ENCODE data around the gene LRGUK. TPM values are rescaled to one million over a fixed set of nuclear protein-coding genes. Genes with fewer than 3 reads are reported as not detected.

Gene LRGUK
- total RNA-seq, 1 experiment from 2014 or later = 1.9 TPM

GRCh38 chr7:134280508-134280907 lies 153.4 kb downstream of the LRGUK start:
- no peaks in the 10 kb centered on the region for H3K79me2 ChIP-seq (ENCODE audit: low read length)
- no peaks in the 10 kb centered on the region for H3K9me3 ChIP-seq (ENCODE audit: low read length)
- no peaks in the 10 kb centered on the region for H4K20me1 ChIP-seq (ENCODE audit: insufficient read depth, low read depth, low read length)
- H3K27ac ChIP-seq (ENCODE audit: low read length) = no peak overlapping the region
- H2AFZ ChIP-seq (ENCODE audit: low read length) = no peak overlapping the region
- H3K4me2 ChIP-seq (ENCODE audit: low read depth, low read length, poor library complexity, severe bottlenecking) = no peak overlapping the region
- H3K27me3 ChIP-seq (ENCODE audit: low read length) = no peaks in the 10 kb centered on the region
- H3K4me3 ChIP-seq (ENCODE audit: low read length) = no peak overlapping the region
- no peaks in the 10 kb centered on the region for H3K4me1 ChIP-seq (ENCODE audit: low read length)
- no peaks in the 10 kb centered on the region for H3K36me3 ChIP-seq (ENCODE audit: insufficient read depth, low read length)
- H3K9me2 ChIP-seq (replicated peaks; ENCODE audit: insufficient read depth, low read length) = no peaks in the 10 kb centered on the region
- no peak for DNase-seq
- no peak overlapping the region for H3K9ac ChIP-seq (ENCODE audit: low read length)

- H3K9ac ChIP-seq (ENCODE audit: low read length) = no peak overlapping the region
- H3K4me2 ChIP-seq (ENCODE audit: low read depth, low read length, poor library complexity, severe bottlenecking) = no peak overlapping the region
- no peaks in the 10 kb centered on the region for H3K27me3 ChIP-seq (ENCODE audit: low read length)
- no peak for DNase-seq
- H3K4me3 ChIP-seq (ENCODE audit: low read length) = no peak overlapping the region
- no peaks in the 10 kb centered on the region for H3K9me3 ChIP-seq (ENCODE audit: low read length)
- H4K20me1 ChIP-seq (ENCODE audit: insufficient read depth, low read depth, low read length) = no peaks in the 10 kb centered on the region
- H3K36me3 ChIP-seq (ENCODE audit: insufficient read depth, low read length) = no peaks in the 10 kb centered on the region
- no peak overlapping the region for H2AFZ ChIP-seq (ENCODE audit: low read length)
- H3K4me1 ChIP-seq (ENCODE audit: low read length) = no peaks in the 10 kb centered on the region
- H3K27ac ChIP-seq (ENCODE audit: low read length) = no peak overlapping the region
- H3K79me2 ChIP-seq (ENCODE audit: low read length) = no peaks in the 10 kb centered on the region
- no peaks in the 10 kb centered on the region for H3K9me2 ChIP-seq (replicated peaks; ENCODE audit: insufficient read depth, low read length)
Measured at GRCh38 chr7:134284011-134284410, 156.9 kb downstream of the LRGUK start.

GRCh38 chr7:134284952-134285351 lies 157.8 kb downstream of the LRGUK start:
- no peaks in the 10 kb centered on the region for H3K27me3 ChIP-seq (ENCODE audit: low read length)
- H3K9me3 ChIP-seq (ENCODE audit: low read length) = no peaks in the 10 kb centered on the region
- H3K79me2 ChIP-seq (ENCODE audit: low read length) = no peaks in the 10 kb centered on the region
- no peak overlapping the region for H3K4me2 ChIP-seq (ENCODE audit: low read depth, low read length, poor library complexity, severe bottlenecking)
- H3K9me2 ChIP-seq (replicated peaks; ENCODE audit: insufficient read depth, low read length) = no peaks in the 10 kb centered on the region
- H2AFZ ChIP-seq (ENCODE audit: low read length) = no peak overlapping the region
- no peak overlapping the region for H3K9ac ChIP-seq (ENCODE audit: low read length)
- no peaks in the 10 kb centered on the region for H4K20me1 ChIP-seq (ENCODE audit: insufficient read depth, low read depth, low read length)
- no peak overlapping the region for H3K4me3 ChIP-seq (ENCODE audit: low read length)
- no peaks in the 10 kb centered on the region for H3K36me3 ChIP-seq (ENCODE audit: insufficient read depth, low read length)
- no peak for DNase-seq
- H3K27ac ChIP-seq (ENCODE audit: low read length) = no peak overlapping the region
- H3K4me1 ChIP-seq (ENCODE audit: low read length) = no peaks in the 10 kb centered on the region

- H3K79me2 ChIP-seq (ENCODE audit: low read length) = no peaks in the 10 kb centered on the region
- no peak overlapping the region for H2AFZ ChIP-seq (ENCODE audit: low read length)
- peaks cover 9% of the 10 kb centered on the region; the same call in 1 of the 2 replicates for H3K36me3 ChIP-seq (ENCODE audit: insufficient read depth, low read length)
- no peak overlapping the region for H3K4me3 ChIP-seq (ENCODE audit: low read length)
- DNase-seq = no peak
- H3K27me3 ChIP-seq (ENCODE audit: low read length) = no peaks in the 10 kb centered on the region
- H3K9ac ChIP-seq (ENCODE audit: low read length) = no peak overlapping the region
- H3K4me2 ChIP-seq (ENCODE audit: low read depth, low read length, poor library complexity, severe bottlenecking) = no peak overlapping the region
- peaks cover 7% of the 10 kb centered on the region for H3K4me1 ChIP-seq (ENCODE audit: low read length)
- no peaks in the 10 kb centered on the region for H3K9me3 ChIP-seq (ENCODE audit: low read length)
- no peaks in the 10 kb centered on the region for H3K9me2 ChIP-seq (replicated peaks; ENCODE audit: insufficient read depth, low read length)
- H3K27ac ChIP-seq (ENCODE audit: low read length) = no peak overlapping the region
- H4K20me1 ChIP-seq (ENCODE audit: insufficient read depth, low read depth, low read length) = no peaks in the 10 kb centered on the region
Measured at GRCh38 chr7:134287916-134288659, 160.9 kb downstream of the LRGUK start.

- Histone ChIP-seq H3K36me3 (ENCODE audit: insufficient read depth, low read length) (peaks cover 9% of the 10 kb centered on the region; the same call in 1 of the 2 replicates), H3K9me3 (ENCODE audit: low read length) (no peaks in the 10 kb centered on the region), H3K4me1 (ENCODE audit: low read length) (peaks cover 12% of the 10 kb centered on the region), H3K27ac (ENCODE audit: low read length) (no peak overlapping the region), H3K4me3 (ENCODE audit: low read length) (no peak overlapping the region), H4K20me1 (ENCODE audit: insufficient read depth, low read depth, low read length) (no peaks in the 10 kb centered on the region), H3K4me2 (ENCODE audit: low read depth, low read length, poor library complexity, severe bottlenecking) (no peak overlapping the region), H3K79me2 (ENCODE audit: low read length) (no peaks in the 10 kb centered on the region), H2AFZ (ENCODE audit: low read length) (no peak overlapping the region), H3K9me2 (replicated peaks; ENCODE audit: insufficient read depth, low read length) (no peaks in the 10 kb centered on the region), H3K9ac (ENCODE audit: low read length) (no peak overlapping the region), H3K27me3 (ENCODE audit: low read length) (no peaks in the 10 kb centered on the region)
- no peak for DNase-seq
Measured at GRCh38 chr7:134289423-134289822, 162.3 kb downstream of the LRGUK start.

GRCh38 chr7:134289841-134290240 lies 162.7 kb downstream of the LRGUK start:
- DNase-seq = no peak
- peaks cover 12% of the 10 kb centered on the region for H3K4me1 ChIP-seq (ENCODE audit: low read length)
- H3K36me3 ChIP-seq (ENCODE audit: insufficient read depth, low read length) = peaks cover 9% of the 10 kb centered on the region; the same call in 1 of the 2 replicates
- H2AFZ ChIP-seq (ENCODE audit: low read length) = no peak overlapping the region
- H4K20me1 ChIP-seq (ENCODE audit: insufficient read depth, low read depth, low read length) = no peaks in the 10 kb centered on the region
- no peaks in the 10 kb centered on the region for H3K9me2 ChIP-seq (replicated peaks; ENCODE audit: insufficient read depth, low read length)
- H3K9ac ChIP-seq (ENCODE audit: low read length) = no peak overlapping the region
- H3K4me3 ChIP-seq (ENCODE audit: low read length) = no peak overlapping the region
- H3K27ac ChIP-seq (ENCODE audit: low read length) = no peak overlapping the region
- H3K4me2 ChIP-seq (ENCODE audit: low read depth, low read length, poor library complexity, severe bottlenecking) = no peak overlapping the region
- no peaks in the 10 kb centered on the region for H3K27me3 ChIP-seq (ENCODE audit: low read length)
- H3K79me2 ChIP-seq (ENCODE audit: low read length) = no peaks in the 10 kb centered on the region
- no peaks in the 10 kb centered on the region for H3K9me3 ChIP-seq (ENCODE audit: low read length)

GRCh38 chr7:134290286-134290685 lies 163.1 kb downstream of the LRGUK start:
- H3K9ac ChIP-seq (ENCODE audit: low read length) = no peak overlapping the region
- H4K20me1 ChIP-seq (ENCODE audit: insufficient read depth, low read depth, low read length) = no peaks in the 10 kb centered on the region

GRCh38 chr7:134293002-134293740 lies 166.0 kb downstream of the LRGUK start:
- peak overlapping the region; percentile 30 for H3K4me2 ChIP-seq (ENCODE audit: low read depth, low read length, poor library complexity, severe bottlenecking)
- no peaks in the 10 kb centered on the region for H4K20me1 ChIP-seq (ENCODE audit: insufficient read depth, low read depth, low read length)
- no peaks in the 10 kb centered on the region for H3K27me3 ChIP-seq (ENCODE audit: low read length)
- no peaks in the 10 kb centered on the region for H3K9me2 ChIP-seq (replicated peaks; ENCODE audit: insufficient read depth, low read length)
- H3K4me1 ChIP-seq (ENCODE audit: low read length) = peaks cover 12% of the 10 kb centered on the region
- H3K4me3 ChIP-seq (ENCODE audit: low read length) = no peak overlapping the region
- no peak overlapping the region; the same call in 1 of the 2 replicates for H2AFZ ChIP-seq (ENCODE audit: low read length)
- H3K9ac ChIP-seq (ENCODE audit: low read length) = 0 out of 2 replicates have a peak overlapping the region, but pooled peaks have one; percentile 3
- H3K27ac ChIP-seq (ENCODE audit: low read length) = peak overlapping the region; percentile 40
- peaks cover 9% of the 10 kb centered on the region; the same call in 1 of the 2 replicates for H3K36me3 ChIP-seq (ENCODE audit: insufficient read depth, low read length)
- DNase-seq = peak; percentile 86
- H3K9me3 ChIP-seq (ENCODE audit: low read length) = no peaks in the 10 kb centered on the region
- no peaks in the 10 kb centered on the region for H3K79me2 ChIP-seq (ENCODE audit: low read length)

More at GRCh38 chr7:134290286-134290685, 163.1 kb downstream of the LRGUK start:
- Histone ChIP-seq H3K4me3 (ENCODE audit: low read length) (no peak overlapping the region), H3K4me2 (ENCODE audit: low read depth, low read length, poor library complexity, severe bottlenecking) (no peak overlapping the region), H2AFZ (ENCODE audit: low read length) (no peak overlapping the region), H3K4me1 (ENCODE audit: low read length) (peaks cover 12% of the 10 kb centered on the region), H3K27ac (ENCODE audit: low read length) (no peak overlapping the region), H3K9me3 (ENCODE audit: low read length) (no peaks in the 10 kb centered on the region), H3K9me2 (replicated peaks; ENCODE audit: insufficient read depth, low read length) (no peaks in the 10 kb centered on the region), H3K27me3 (ENCODE audit: low read length) (no peaks in the 10 kb centered on the region), H3K79me2 (ENCODE audit: low read length) (no peaks in the 10 kb centered on the region), H3K36me3 (ENCODE audit: insufficient read depth, low read length) (peaks cover 9% of the 10 kb centered on the region; the same call in 1 of the 2 replicates)
- DNase-seq = no peak

All from Karpas-422 (cell line).